ENCODE results near the gene CDYL. TPM values are rescaled to one million over a fixed set of nuclear protein-coding genes. Genes with fewer than 3 reads are reported as not detected.

CDYL gene
- total RNA-seq, 2 donors from 2014 or later = 55.1 to 58.2 TPM

- no peak for DNase-seq
- Histone ChIP-seq H3K36me3 (ENCODE audit: control insufficient read depth, insufficient read depth, low read length) (peaks cover 7% of the 10 kb centered on the region), H3K4me1 (ENCODE audit: control insufficient read depth, insufficient read depth, low read length) (no peaks in the 10 kb centered on the region), H3K4me3 (ENCODE audit: low read length) (no peak overlapping the region), H3K27me3 (ENCODE audit: control insufficient read depth, insufficient read depth, low read length, poor library complexity, severe bottlenecking) (no peaks in the 10 kb centered on the region), H3K27ac (ENCODE audit: low read depth, low read length) (no peak overlapping the region), H3K9ac (ENCODE audit: extremely low read depth, low read length, poor library complexity, severe bottlenecking) (no peak overlapping the region), H3K9me3 (ENCODE audit: control insufficient read depth, low read length) (no peaks in the 10 kb centered on the region)
- Mint-ChIP-seq H3K27ac (no peak overlapping the region), H3K36me3 (ENCODE audit: low read depth) (peaks cover 9% of the 10 kb centered on the region), H3K9me3 (no peaks in the 10 kb centered on the region), H3K27me3 (ENCODE audit: insufficient read depth) (no peaks in the 10 kb centered on the region), H3K4me1 (peaks cover 7% of the 10 kb centered on the region), H3K4me3 (no peak overlapping the region)
- WGBS, 2 experiments (ENCODE audit: insufficient coverage in 1 of 2, insufficient read length in 1 of 2) = 94 to 100% methylated on average over 3 of the region's 3 CpGs
- TF ChIP-seq, protein P1, sequence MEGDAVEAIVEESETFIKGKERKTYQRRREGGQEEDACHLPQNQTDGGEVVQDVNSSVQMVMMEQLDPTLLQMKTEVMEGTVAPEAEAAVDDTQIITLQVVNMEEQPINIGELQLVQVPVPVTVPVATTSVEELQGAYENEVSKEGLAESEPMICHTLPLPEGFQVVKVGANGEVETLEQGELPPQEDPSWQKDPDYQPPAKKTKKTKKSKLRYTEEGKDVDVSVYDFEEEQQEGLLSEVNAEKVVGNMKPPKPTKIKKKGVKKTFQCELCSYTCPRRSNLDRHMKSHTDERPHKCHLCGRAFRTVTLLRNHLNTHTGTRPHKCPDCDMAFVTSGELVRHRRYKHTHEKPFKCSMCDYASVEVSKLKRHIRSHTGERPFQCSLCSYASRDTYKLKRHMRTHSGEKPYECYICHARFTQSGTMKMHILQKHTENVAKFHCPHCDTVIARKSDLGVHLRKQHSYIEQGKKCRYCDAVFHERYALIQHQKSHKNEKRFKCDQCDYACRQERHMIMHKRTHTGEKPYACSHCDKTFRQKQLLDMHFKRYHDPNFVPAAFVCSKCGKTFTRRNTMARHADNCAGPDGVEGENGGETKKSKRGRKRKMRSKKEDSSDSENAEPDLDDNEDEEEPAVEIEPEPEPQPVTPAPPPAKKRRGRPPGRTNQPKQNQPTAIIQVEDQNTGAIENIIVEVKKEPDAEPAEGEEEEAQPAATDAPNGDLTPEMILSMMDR (conservative IDR thresholded peaks at IDR 0.05) = no peak
Observed at GRCh38 chr6:4923081-4923480, 146.9 kb downstream of the CDYL start.

GRCh38 chr6:4924661-4925271, 148.6 kb downstream of the CDYL start:
- no peaks in the 10 kb centered on the region for H3K27me3 Mint-ChIP-seq (ENCODE audit: insufficient read depth)
- 95 to 97% methylated on average over 7 to 9 of the region's 9 CpGs for WGBS, 2 experiments (ENCODE audit: insufficient coverage in 1 of 2, insufficient read length in 1 of 2)
- H3K36me3 Mint-ChIP-seq (ENCODE audit: low read depth) = peaks cover 9% of the 10 kb centered on the region
- TF ChIP-seq, protein P1 (conservative IDR thresholded peaks at IDR 0.05) = no peak
- H3K9me3 ChIP-seq (ENCODE audit: control insufficient read depth, low read length) = no peaks in the 10 kb centered on the region
- no peak for DNase-seq
- H3K9me3 Mint-ChIP-seq = no peaks in the 10 kb centered on the region
- H3K27ac ChIP-seq (ENCODE audit: low read depth, low read length) = no peak overlapping the region
- H3K4me3 Mint-ChIP-seq = no peak overlapping the region
- H3K27ac Mint-ChIP-seq = no peak overlapping the region
- H3K4me3 ChIP-seq (ENCODE audit: low read length) = no peak overlapping the region
- H3K27me3 ChIP-seq (ENCODE audit: control insufficient read depth, insufficient read depth, low read length, poor library complexity, severe bottlenecking) = no peaks in the 10 kb centered on the region
- H3K9ac ChIP-seq (ENCODE audit: extremely low read depth, low read length, poor library complexity, severe bottlenecking) = no peak overlapping the region
- no peaks in the 10 kb centered on the region for H3K36me3 ChIP-seq (ENCODE audit: control insufficient read depth, insufficient read depth, low read length)
- no peaks in the 10 kb centered on the region for H3K4me1 ChIP-seq (ENCODE audit: control insufficient read depth, insufficient read depth, low read length)
- peaks cover 22% of the 10 kb centered on the region for H3K4me1 Mint-ChIP-seq

DNA sequence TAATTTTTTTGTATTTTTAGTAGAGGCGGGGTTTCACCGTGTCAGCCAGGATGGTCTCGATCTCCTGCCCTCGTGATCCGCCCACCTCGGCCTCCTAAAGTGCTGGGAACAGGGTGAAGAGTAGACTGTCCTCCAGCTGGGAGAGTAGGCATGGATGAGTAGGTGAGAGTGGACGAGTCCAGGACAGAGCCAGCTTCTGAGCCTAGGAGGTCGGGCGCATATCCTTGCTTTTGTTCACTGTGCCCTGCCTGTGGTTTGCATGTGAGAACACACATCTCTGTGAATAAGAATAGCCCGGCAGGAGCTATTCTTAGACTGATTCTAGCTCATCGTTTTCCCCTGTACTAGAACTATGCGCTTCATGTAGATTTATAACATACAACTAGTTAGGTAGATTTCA, 149.4 kb downstream of the CDYL start:
- peak; percentile 85 for DNase-seq
- Mint-ChIP-seq H3K27me3 (ENCODE audit: insufficient read depth) (no peaks in the 10 kb centered on the region), H3K27ac (no peak overlapping the region), H3K36me3 (ENCODE audit: low read depth) (peaks cover 9% of the 10 kb centered on the region), H3K4me3 (no peak overlapping the region), H3K9me3 (no peaks in the 10 kb centered on the region), H3K4me1 (peaks cover 30% of the 10 kb centered on the region)
- no peak overlapping the region for H3K9ac ChIP-seq (ENCODE audit: extremely low read depth, low read length, poor library complexity, severe bottlenecking)
- H3K27me3 ChIP-seq (ENCODE audit: control insufficient read depth, insufficient read depth, low read length, poor library complexity, severe bottlenecking) = no peaks in the 10 kb centered on the region
- TF ChIP-seq, protein P1 (conservative IDR thresholded peaks at IDR 0.05) = no peak
- no peaks in the 10 kb centered on the region for H3K9me3 ChIP-seq (ENCODE audit: control insufficient read depth, low read length)
- no peak overlapping the region for H3K27ac ChIP-seq (ENCODE audit: low read depth, low read length)
- H3K36me3 ChIP-seq (ENCODE audit: control insufficient read depth, insufficient read depth, low read length) = no peaks in the 10 kb centered on the region
- WGBS, 2 experiments (ENCODE audit: insufficient coverage in 1 of 2, insufficient read length in 1 of 2) = 58 to 71% methylated on average over 11 to 12 of the region's 12 CpGs
- no peak overlapping the region for H3K4me3 ChIP-seq (ENCODE audit: low read length)
- H3K4me1 ChIP-seq (ENCODE audit: control insufficient read depth, insufficient read depth, low read length) = peaks cover 3% of the 10 kb centered on the region

Measured in endodermal cell (in vitro differentiated cells).